Fibroblast of lung (primary cell): Measurements from ENCODE around the gene POFUT2. TPM values are rescaled to one million over a fixed set of nuclear protein-coding genes. Genes with fewer than 3 reads are reported as not detected.

Experiments used
- DNase-seq, 2 donors: peaks; one replicate each; pipeline versions ENCODE4 v3.0.0 to v3.0.0-alpha.2; 2010; ENCODE audit warnings: low read depth in 2 of 2
- H2AFZ ChIP-seq: 2 replicates; pipeline ENCODE4 v1.5.1; 2012; ENCODE audit warnings: low read length, control low read depth, inconsistent platforms
- H3K27ac ChIP-seq: 2 replicates; pipeline ENCODE4 v1.5.1; 2011; ENCODE audit warnings: low read length, control low read depth; ENCODE audit not compliant: insufficient read depth
- H3K27me3 ChIP-seq: 2 replicates; pipeline ENCODE4 v1.5.1; 2011; ENCODE audit warnings: mild to moderate bottlenecking, low read length; ENCODE audit not compliant: control insufficient read depth, insufficient read depth
- H3K36me3 ChIP-seq: 2 replicates; pipeline ENCODE4 v1.5.1; 2011; ENCODE audit warnings: low read length; ENCODE audit not compliant: control insufficient read depth, insufficient read depth
- H3K4me1 ChIP-seq: 2 replicates; pipeline ENCODE4 v1.5.1; 2011; ENCODE audit warnings: low read length; ENCODE audit not compliant: control insufficient read depth, insufficient read depth; ENCODE audit errors: extremely low read depth
- H3K4me2 ChIP-seq: 2 replicates; pipeline ENCODE4 v1.5.1; 2011; ENCODE audit warnings: low read length, control low read depth; ENCODE audit not compliant: insufficient read depth; ENCODE audit errors: extremely low read depth
- H3K4me3 ChIP-seq, 4 experiments: fragments of 200-600 bp in 1 of 4; sonication (generic) in 1 of 4; replicated peaks in 1 of 4; 2 replicates each; pipeline ENCODE4 v1.5.1; 2011 to 2016; ENCODE audit warnings: low read length in 4 of 4, low read depth in 3 of 4, mild to moderate bottlenecking in 3 of 4, control low read depth in 2 of 4, inconsistent platforms in 1 of 4, mixed read lengths in 1 of 4; ENCODE audit not compliant: insufficient read depth in 1 of 4; ENCODE audit errors: control extremely low read depth in 1 of 4
- H3K79me2 ChIP-seq: 2 replicates; pipeline ENCODE4 v1.5.1; 2012; ENCODE audit warnings: mild to moderate bottlenecking, low read length, inconsistent platforms; ENCODE audit not compliant: control insufficient read depth, insufficient read depth
- H3K9ac ChIP-seq: 2 replicates; pipeline ENCODE4 v1.5.1; 2011; ENCODE audit warnings: mild to moderate bottlenecking, low read length, control low read depth; ENCODE audit not compliant: insufficient read depth
- H3K9me3 ChIP-seq: 2 replicates; pipeline ENCODE4 v1.5.1; 2012; ENCODE audit warnings: low read depth, low read length; ENCODE audit not compliant: control insufficient read depth, insufficient read depth
- H4K20me1 ChIP-seq: 2 replicates; pipeline ENCODE4 v1.5.1; 2011; ENCODE audit warnings: low read length; ENCODE audit not compliant: control insufficient read depth, insufficient read depth; ENCODE audit errors: extremely low read depth
- CTCF ChIP-seq, 2 donors: IDR thresholded peaks in 1 of 2; conservative IDR thresholded peaks in 1 of 2; 1 replicate in 1 of 2; 2 replicates in 1 of 2; pipeline ENCODE4 v1.5.1; 2011 to 2012; ENCODE audit warnings: low read length in 2 of 2, control low read depth in 1 of 2, inconsistent platforms in 1 of 2, low read depth in 1 of 2, mild to moderate bottlenecking in 1 of 2
- EZH2 ChIP-seq: IDR thresholded peaks from 2 replicates; pipeline ENCODE4 v1.5.1; 2012; ENCODE audit warnings: low read length, control low read depth, mild to moderate bottlenecking; ENCODE audit errors: missing control alignments
- polyA plus RNA-seq, 2 donors: library from polyadenylated mRNA; depleted of rRNA in 1 of 2; stranded (reverse) in 1 of 2; unstranded in 1 of 2; fragments of >200 nt; gene quantifications; 2 replicates each; pipeline ENCODE4 v1.2.1, GENCODE V29; 2011 to 2012; ENCODE audit warnings: missing spikeins in 1 of 2
- total RNA-seq: library from RNA; depleted of rRNA; stranded (reverse); fragments of >200 nt; gene quantifications from 2 replicates; pipeline ENCODE4 v1.2.1, GENCODE V29; 2014

The POFUT2 gene
- total and polyA plus RNA-seq, 2 donors (not counting 1 experiment from before 2014, with no cell fraction given) = 56.0 to 60.3 TPM

GRCh38 chr21:45310459-45310858, 22.8 kb upstream of the POFUT2 start:
- Histone ChIP-seq H4K20me1 (no peaks in the 10 kb centered on the region), H3K9me3 (no peaks in the 10 kb centered on the region), H3K36me3 (no peaks in the 10 kb centered on the region), H3K4me3 (no peak overlapping the region), H3K27me3 (no peaks in the 10 kb centered on the region), H3K4me1 (peaks cover 33% of the 10 kb centered on the region), H3K27ac (no peak overlapping the region), H3K9ac (no peak overlapping the region), H2AFZ (no peak overlapping the region), H3K79me2 (no peaks in the 10 kb centered on the region), H3K4me2 (no peak overlapping the region)
- no peak for DNase-seq
- TF ChIP-seq EZH2 (no peak), CTCF (conservative IDR thresholded peaks at IDR 0.05 in 1 of 2, IDR thresholded peaks at IDR 0.05 in 1 of 2; ENCODE audit: low read depth in 1 of 2, low read length in 2 of 2) (no peak)

- Histone ChIP-seq H3K4me2 (no peak overlapping the region), H2AFZ (no peak overlapping the region), H3K36me3 (no peaks in the 10 kb centered on the region), H3K27me3 (no peaks in the 10 kb centered on the region), H3K79me2 (no peaks in the 10 kb centered on the region), H3K4me3 (no peak overlapping the region), H3K9me3 (no peaks in the 10 kb centered on the region), H3K27ac (no peak overlapping the region), H3K9ac (no peak overlapping the region), H3K4me1 (peaks cover 33% of the 10 kb centered on the region), H4K20me1 (no peaks in the 10 kb centered on the region)
- no peak for DNase-seq
- no peak for TF ChIP-seq EZH2
- TF ChIP-seq CTCF (conservative IDR thresholded peaks at IDR 0.05 in 1 of 2, IDR thresholded peaks at IDR 0.05 in 1 of 2; ENCODE audit: low read depth in 1 of 2, low read length in 2 of 2) = no peak
These were observed 22.3 kb upstream of the POFUT2 start for GRCh38 chr21:45309987-45310381.

GRCh38 chr21:45309069-45309986, 21.6 kb upstream of the POFUT2 start:
- Histone ChIP-seq H3K27ac (peak overlapping the region; percentile 74), H2AFZ (no peak overlapping the region)

More at GRCh38 chr21:45309069-45309986, 21.6 kb upstream of the POFUT2 start:
- Histone ChIP-seq H3K9ac (peak overlapping the region; percentile 57), H4K20me1 (no peaks in the 10 kb centered on the region), H3K4me1 (peaks cover 33% of the 10 kb centered on the region), H3K4me3 (no peak overlapping the region), H3K9me3 (no peaks in the 10 kb centered on the region), H3K4me2 (no peak overlapping the region), H3K79me2 (no peaks in the 10 kb centered on the region), H3K27me3 (no peaks in the 10 kb centered on the region), H3K36me3 (no peaks in the 10 kb centered on the region)
- TF ChIP-seq EZH2 (no peak), CTCF (conservative IDR thresholded peaks at IDR 0.05 in 1 of 2, IDR thresholded peaks at IDR 0.05 in 1 of 2; ENCODE audit: low read depth in 1 of 2, low read length in 2 of 2) (peak; percentile 69 to 76)
- peak; percentile 45 to 72 for DNase-seq
